A549 (cell line): ENCODE measurements around the gene ERN1. TPM values are rescaled to one million over a fixed set of nuclear protein-coding genes. Genes with fewer than 3 reads are reported as not detected.

Experiments
- ATAC-seq, 2 experiments: fragments of 200-7000 bp in 1 of 2; fragments of >200 bp in 1 of 2; cut with Nextera tagmentation in 1 of 2; cut with Tn5 transposase in 1 of 2; 3 replicates each; pipeline versions ENCODE4 v1.8.0 to v1.9.1; 2018 to 2020; ENCODE audit warnings: mild to moderate bottlenecking in 1 of 2, moderate library complexity in 1 of 2
- CTCF ChIA-PET: fragments of 300-600 bp; sonication (Branson Sonifier 250); formaldehyde crosslinking; extraction: SDS; loops from one replicate; lab custom pipeline; 2021; ENCODE audit warnings: antibody characterized with exemption, inconsistent platforms; lab: Yijun Ruan, JAX
- POLR2A ChIA-PET: fragments of 350-600 bp; formaldehyde crosslinking; extraction: SDS; loops from one replicate; lab custom pipeline; 2021; ENCODE audit warnings: antibody characterized with exemption, inconsistent platforms; lab: Yijun Ruan, JAX
- DNase-seq, 2 experiments: peaks; one replicate each; pipeline versions ENCODE4 v3.0.0 to v3.0.0-alpha.2; 2011 to 2016; ENCODE audit warnings: low read depth in 1 of 2, low spot score in 1 of 2
- FAIRE-seq: peaks from 2 replicates; lab custom pipeline; 2011; peaks lifted over from hg19 to GRCh38; lab: Jason Lieb, UNC
- H3K27ac ChIP-seq, 2 experiments: fragments of >200 bp; sonication (Bioruptor Twin); formaldehyde crosslinking; 3 replicates each; pipeline ENCODE4 v1.5.1; 2016 to 2017
- H3K4me1 ChIP-seq: fragments of >200 bp; sonication (Bioruptor Twin); formaldehyde crosslinking; 3 replicates; pipeline ENCODE4 v1.6.1; 2016
- H3K4me2 ChIP-seq: fragments of >200 bp; sonication (Bioruptor Twin); formaldehyde crosslinking; 3 replicates; pipeline ENCODE4 v1.6.1; 2016
- H3K4me3 ChIP-seq: fragments of >200 bp; sonication (Bioruptor Twin); formaldehyde crosslinking; 3 replicates; pipeline ENCODE4 v1.5.1; 2016
- H3K9me3 ChIP-seq: fragments of >200 bp; sonication (Bioruptor Twin); formaldehyde crosslinking; 3 replicates; pipeline ENCODE4 v1.6.1; 2016
- CBX2 ChIP-seq: fragments of 200-600 bp; sonication (generic); IDR thresholded peaks from 2 replicates; pipeline ENCODE4 v1.6.1; 2016; ENCODE audit warnings: low read depth, mild to moderate bottlenecking, borderline replicate concordance
- EP300 ChIP-seq, 2 experiments: fragments of >200 bp; sonication (Bioruptor Twin); formaldehyde crosslinking; IDR thresholded peaks; 2 replicates in 1 of 2; 3 replicates in 1 of 2; pipeline ENCODE4 v1.6.1; 2016 to 2017
- HDAC2 ChIP-seq: fragments of 200-600 bp; sonication (generic); IDR thresholded peaks from 2 replicates; pipeline ENCODE4 v1.6.1; 2016
- JUN ChIP-seq, 2 experiments: fragments of >200 bp; sonication (Bioruptor Twin); formaldehyde crosslinking; IDR thresholded peaks; 2 replicates in 1 of 2; 3 replicates in 1 of 2; pipeline ENCODE4 v1.6.1; 2016 to 2017
- NPAS2 ChIP-seq: fragments of 250-450 bp; sonication (Bioruptor Pico); IDR thresholded peaks from 2 replicates; pipeline ENCODE4 v1.8.0; 2022; ENCODE audit warnings: mild to moderate bottlenecking, moderate library complexity, borderline replicate concordance
- NR3C1 ChIP-seq: fragments of >200 bp; sonication (Bioruptor Twin); formaldehyde crosslinking; IDR thresholded peaks from 3 replicates; pipeline ENCODE4 v1.6.1; 2017
- RARB ChIP-seq: fragments of 250-450 bp; sonication (Bioruptor Pico); IDR thresholded peaks from 2 replicates; pipeline ENCODE4 v1.8.0; 2021; ENCODE audit warnings: mild to moderate bottlenecking, moderate library complexity
- RFX5 ChIP-seq: fragments of 450-650 bp; IDR thresholded peaks from 2 replicates; pipeline ENCODE4 v1.7.1; 2014; ENCODE audit warnings: antibody characterized with exemption, mild to moderate bottlenecking, moderate library complexity
- ZC3H11A ChIP-seq: fragments of 450-650 bp; IDR thresholded peaks from 2 replicates; pipeline ENCODE4 v1.6.1; 2014; ENCODE audit warnings: antibody characterized with exemption, mild to moderate bottlenecking
- ZNF302 ChIP-seq: fragments of 250-450 bp; sonication (Bioruptor Pico); IDR thresholded peaks from 2 replicates; pipeline ENCODE4 v1.9.0; 2021; ENCODE audit warnings: inconsistent platforms, mild to moderate bottlenecking, moderate library complexity
- ZSCAN20 ChIP-seq: fragments of 250-450 bp; sonication (Bioruptor Pico); IDR thresholded peaks from 2 replicates; pipeline ENCODE4 v1.8.0; 2022; ENCODE audit warnings: mild to moderate bottlenecking, moderate library complexity
- WGBS: methylation state at CpG from one replicate; pipeline ENCODE4 v1.1.6; 2017; ENCODE audit errors: missing lambda C conversion rate; 5-methylcytosine and 5-hydroxymethylcytosine counted together
- polyA plus RNA-seq, 4 experiments: library from polyadenylated mRNA; depleted of rRNA in 3 of 4; stranded (reverse); fragments of >200 nt; fragmentation: RNase III in 1 of 4; extraction: RNeasy Plus Mini Kit Qiagen cat#74134 plus additional on column Dnase treatment in 1 of 4; gene quantifications; 2 replicates in 3 of 4; 3 replicates in 1 of 4; pipeline ENCODE4 v1.2.3, GENCODE V29; 2011 to 2017
- TF ChIP-seq, protein P1 (sequence below): fragments of 250-450 bp; sonication (Bioruptor Pico); IDR thresholded peaks from 2 replicates; pipeline ENCODE4 v1.5.0; 2021; ENCODE audit warnings: mild to moderate bottlenecking, moderate library complexity, borderline replicate concordance
- TF ChIP-seq, protein P2 (sequence below): fragments of >200 bp; sonication (Bioruptor Twin); formaldehyde crosslinking; IDR thresholded peaks from 3 replicates; pipeline ENCODE4 v1.6.1; 2016
- TF ChIP-seq, protein P3 (sequence below): fragments of 250-450 bp; sonication (Bioruptor Pico); IDR thresholded peaks from 2 replicates; pipeline ENCODE4 v1.5.0; 2020; ENCODE audit warnings: low read depth, mild to moderate bottlenecking, moderate library complexity

The ERN1 gene
- polyA plus RNA-seq, 2 of the 4 experiments (the other 2 are of a cell fraction): 4.1 to 19.8 TPM

DNA sequence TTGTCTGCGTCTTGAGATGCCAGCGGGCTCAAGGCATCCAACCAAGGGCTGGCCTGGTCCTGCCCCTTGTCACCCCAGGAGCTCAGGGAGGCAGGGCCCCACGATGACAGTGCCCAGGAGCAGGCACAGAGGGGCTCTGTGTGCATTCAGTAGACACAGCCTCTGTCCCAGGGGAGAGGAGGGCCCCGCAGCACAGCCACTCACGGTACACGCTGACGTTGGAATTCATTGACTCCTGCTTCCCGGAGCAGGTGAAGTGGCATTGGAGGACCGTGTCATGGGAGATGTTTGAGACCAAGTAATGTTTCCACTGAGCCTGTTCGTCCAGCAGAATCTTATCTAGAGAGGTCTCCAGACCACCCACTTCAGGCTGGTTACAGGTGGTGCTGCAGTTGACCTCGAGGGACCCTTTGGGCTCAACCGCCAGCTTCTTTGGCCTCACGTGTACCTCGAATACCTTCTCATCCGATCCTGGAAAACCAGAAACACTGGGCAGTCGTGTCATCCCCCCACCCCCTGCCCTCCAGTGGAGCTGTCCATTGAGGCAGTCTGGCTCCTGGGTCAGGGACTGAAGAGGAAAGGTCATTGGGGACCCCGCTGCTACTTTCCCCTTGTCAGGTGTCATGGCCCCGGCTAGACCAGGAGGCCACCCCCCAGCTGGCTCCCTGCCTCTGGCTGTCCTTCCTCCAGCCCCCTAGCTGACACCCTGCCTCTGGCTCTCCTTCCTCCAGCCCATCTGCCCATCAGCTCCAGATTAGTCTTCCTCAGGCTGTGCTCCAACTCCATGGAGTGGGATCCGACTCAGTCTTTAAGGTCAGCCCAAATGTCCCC, 124.8 kb downstream of the ERN1 start:
- Histone ChIP-seq H3K4me1 (peaks cover 28% of the 10 kb centered on the region), H3K4me2 (peak overlapping the region; percentile 67), H3K27ac (peak overlapping the region in 1 of 2 experiments; percentile 49; a peak in 3 of 6 replicates), H3K9me3 (no peaks in the 10 kb centered on the region), H3K4me3 (no peak overlapping the region)
- 76% methylated on average over 18 of the region's 19 CpGs for WGBS
- ATAC-seq: no peak; a peak in 1 of 6 replicates
- no peak for DNase-seq
- ChIA-PET POLR2A (interaction anchor here (0.5 to 1.0 kb wide), 2 partner anchors 68 to 140 kb away, joined by 3 to 4 read pairs; no protein-coding TSS in a partner anchor), CTCF (interaction anchor here (0.6 to 10.0 kb wide), 14 partner anchors 12 to 634 kb away, joined by 3 to 107 read pairs (median 5); partner anchors contain the start of genes GH1 and ICAM2)
- FAIRE-seq: no peak
- no peak for TF ChIP-seq RARB (CRISPR knock-in tag)
- TF ChIP-seq, protein P1, sequence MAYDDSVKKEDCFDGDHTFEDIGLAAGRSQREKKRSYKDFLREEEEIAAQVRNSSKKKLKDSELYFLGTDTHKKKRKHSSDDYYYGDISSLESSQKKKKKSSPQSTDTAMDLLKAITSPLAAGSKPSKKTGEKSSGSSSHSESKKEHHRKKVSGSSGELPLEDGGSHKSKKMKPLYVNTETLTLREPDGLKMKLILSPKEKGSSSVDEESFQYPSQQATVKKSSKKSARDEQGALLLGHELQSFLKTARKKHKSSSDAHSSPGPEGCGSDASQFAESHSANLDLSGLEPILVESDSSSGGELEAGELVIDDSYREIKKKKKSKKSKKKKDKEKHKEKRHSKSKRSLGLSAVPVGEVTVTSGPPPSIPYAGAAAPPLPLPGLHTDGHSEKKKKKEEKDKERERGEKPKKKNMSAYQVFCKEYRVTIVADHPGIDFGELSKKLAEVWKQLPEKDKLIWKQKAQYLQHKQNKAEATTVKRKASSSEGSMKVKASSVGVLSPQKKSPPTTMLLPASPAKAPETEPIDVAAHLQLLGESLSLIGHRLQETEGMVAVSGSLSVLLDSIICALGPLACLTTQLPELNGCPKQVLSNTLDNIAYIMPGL (CRISPR knock-in tag): no peak
- no peak for TF ChIP-seq JUN (IDR thresholded peaks at IDR 0.05)
- no peak for TF ChIP-seq EP300 (IDR thresholded peaks at IDR 0.05)
- TF ChIP-seq, protein P2, sequence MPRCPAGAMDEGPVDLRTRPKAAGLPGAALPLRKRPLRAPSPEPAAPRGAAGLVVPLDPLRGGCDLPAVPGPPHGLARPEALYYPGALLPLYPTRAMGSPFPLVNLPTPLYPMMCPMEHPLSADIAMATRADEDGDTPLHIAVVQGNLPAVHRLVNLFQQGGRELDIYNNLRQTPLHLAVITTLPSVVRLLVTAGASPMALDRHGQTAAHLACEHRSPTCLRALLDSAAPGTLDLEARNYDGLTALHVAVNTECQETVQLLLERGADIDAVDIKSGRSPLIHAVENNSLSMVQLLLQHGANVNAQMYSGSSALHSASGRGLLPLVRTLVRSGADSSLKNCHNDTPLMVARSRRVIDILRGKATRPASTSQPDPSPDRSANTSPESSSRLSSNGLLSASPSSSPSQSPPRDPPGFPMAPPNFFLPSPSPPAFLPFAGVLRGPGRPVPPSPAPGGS: no peak
- TF ChIP-seq CBX2: no peak
- TF ChIP-seq ZC3H11A: no peak
- no peak for TF ChIP-seq NR3C1
- no peak for TF ChIP-seq NPAS2 (CRISPR knock-in tag)
- no peak for TF ChIP-seq ZNF302 (CRISPR knock-in tag)
- no peak for TF ChIP-seq RFX5
- TF ChIP-seq HDAC2: no peak

GRCh38 chr17:64004218-64004770, 125.7 kb downstream of the ERN1 start:
- CTCF ChIA-PET: interaction anchor here (1.6 to 10.0 kb wide), 4 partner anchors 13 to 54 kb away, joined by 3 to 107 read pairs (median 15); no protein-coding TSS in a partner anchor
- ATAC-seq: no peak
- H3K4me1 ChIP-seq: peaks cover 25% of the 10 kb centered on the region
- H3K27ac ChIP-seq: no peak overlapping the region
- no peak overlapping the region for H3K4me2 ChIP-seq
- TF ChIP-seq ZSCAN20 (no peak), RARB (CRISPR knock-in tag) (no peak)
- TF ChIP-seq, protein P3, sequence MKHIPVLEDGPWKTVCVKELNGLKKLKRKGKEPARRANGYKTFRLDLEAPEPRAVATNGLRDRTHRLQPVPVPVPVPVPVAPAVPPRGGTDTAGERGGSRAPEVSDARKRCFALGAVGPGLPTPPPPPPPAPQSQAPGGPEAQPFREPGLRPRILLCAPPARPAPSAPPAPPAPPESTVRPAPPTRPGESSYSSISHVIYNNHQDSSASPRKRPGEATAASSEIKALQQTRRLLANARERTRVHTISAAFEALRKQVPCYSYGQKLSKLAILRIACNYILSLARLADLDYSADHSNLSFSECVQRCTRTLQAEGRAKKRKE (CRISPR knock-in tag): no peak
- TF ChIP-seq, protein P1 (CRISPR knock-in tag): no peak
- TF ChIP-seq, protein P2: no peak
- TF ChIP-seq, all 56 proteins: peak for 0
- DNase-seq (no peak), FAIRE-seq (no peak)
- Histone ChIP-seq H3K9me3 (no peaks in the 10 kb centered on the region), H3K4me3 (no peak overlapping the region)
- WGBS: 62% methylated on average over 7 of the region's 7 CpGs
- POLR2A ChIA-PET: no interaction called here
